ENCODE data around the gene ZFP30. TPM values are rescaled to one million over a fixed set of nuclear protein-coding genes. Genes with fewer than 3 reads are reported as not detected.

The ZFP30 gene
- total RNA-seq, 1 experiment from 2014 or later = 7.7 TPM

DNA sequence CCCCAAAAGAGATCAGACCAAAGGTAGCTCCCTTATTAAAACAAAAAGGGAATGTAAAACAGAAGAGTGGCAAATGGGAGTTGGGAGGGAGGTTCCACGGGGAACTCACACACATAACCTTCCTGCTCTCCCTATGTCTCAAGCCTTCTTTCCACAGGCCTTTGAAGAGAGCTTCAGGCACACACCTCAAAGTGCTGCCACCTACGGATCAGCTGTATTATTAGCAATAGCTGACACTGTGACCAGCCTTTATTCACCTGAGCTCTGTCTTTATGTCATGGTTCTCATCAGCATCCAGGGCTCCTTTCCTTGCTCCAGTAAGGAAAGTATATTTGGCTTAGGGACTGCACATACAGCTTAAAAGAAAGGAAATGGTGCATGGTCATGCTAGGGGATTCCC lies 71.9 kb downstream of the ZFP30 start (continued):
- TF ChIP-seq ZNF671 (CRISPR knock-in tag; IDR thresholded peaks at IDR 0.05) = no peak

DNA sequence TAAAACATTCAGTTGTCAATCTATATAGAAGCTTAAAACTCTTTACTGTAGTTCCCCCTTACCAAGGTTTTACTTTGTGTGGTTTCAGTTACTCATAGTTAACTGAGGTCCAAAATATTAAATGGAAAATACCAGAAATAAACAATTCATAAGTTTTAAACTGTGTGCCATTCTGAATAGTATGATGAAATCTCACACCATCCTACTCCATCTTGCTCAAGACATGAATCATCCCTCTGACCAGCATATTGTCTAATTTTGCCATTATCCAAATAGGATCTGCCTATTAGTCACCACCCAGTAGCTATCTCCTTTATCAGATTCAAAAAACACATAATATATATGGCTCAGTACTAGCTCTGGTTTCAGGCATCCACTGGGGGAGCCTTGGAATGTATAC lies 83.1 kb downstream of the ZFP30 start:
- no peaks in the 10 kb centered on the region for H3K27me3 Mint-ChIP-seq (ENCODE audit: low read depth)
- H3K36me3 Mint-ChIP-seq = peaks cover 40% of the 10 kb centered on the region
- POLR2A ChIA-PET = no interaction called here
- DNase-seq (ENCODE audit: low spot score) (no peak), ATAC-seq (no peak)
- H3K4me1 Mint-ChIP-seq = no peaks in the 10 kb centered on the region
- H3K9me3 Mint-ChIP-seq = peaks cover 39% of the 10 kb centered on the region
- no peak overlapping the region for H3K4me3 Mint-ChIP-seq
- TF ChIP-seq, protein P1, sequence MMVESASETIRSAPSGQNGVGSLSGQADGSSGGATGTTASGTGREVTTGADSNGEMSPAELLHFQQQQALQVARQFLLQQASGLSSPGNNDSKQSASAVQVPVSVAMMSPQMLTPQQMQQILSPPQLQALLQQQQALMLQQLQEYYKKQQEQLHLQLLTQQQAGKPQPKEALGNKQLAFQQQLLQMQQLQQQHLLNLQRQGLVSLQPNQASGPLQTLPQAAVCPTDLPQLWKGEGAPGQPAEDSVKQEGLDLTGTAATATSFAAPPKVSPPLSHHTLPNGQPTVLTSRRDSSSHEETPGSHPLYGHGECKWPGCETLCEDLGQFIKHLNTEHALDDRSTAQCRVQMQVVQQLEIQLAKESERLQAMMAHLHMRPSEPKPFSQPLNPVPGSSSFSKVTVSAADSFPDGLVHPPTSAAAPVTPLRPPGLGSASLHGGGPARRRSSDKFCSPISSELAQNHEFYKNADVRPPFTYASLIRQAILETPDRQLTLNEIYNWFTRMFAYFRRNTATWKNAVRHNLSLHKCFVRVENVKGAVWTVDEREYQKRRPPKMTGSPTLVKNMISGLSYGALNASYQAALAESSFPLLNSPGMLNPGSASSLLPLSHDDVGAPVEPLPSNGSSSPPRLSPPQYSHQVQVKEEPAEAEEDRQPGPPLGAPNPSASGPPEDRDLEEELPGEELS (CRISPR knock-in tag; IDR thresholded peaks at IDR 0.05) = no peak
- TF ChIP-seq, protein P2, sequence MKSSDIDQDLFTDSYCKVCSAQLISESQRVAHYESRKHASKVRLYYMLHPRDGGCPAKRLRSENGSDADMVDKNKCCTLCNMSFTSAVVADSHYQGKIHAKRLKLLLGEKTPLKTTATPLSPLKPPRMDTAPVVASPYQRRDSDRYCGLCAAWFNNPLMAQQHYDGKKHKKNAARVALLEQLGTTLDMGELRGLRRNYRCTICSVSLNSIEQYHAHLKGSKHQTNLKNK (CRISPR knock-in tag; IDR thresholded peaks at IDR 0.05) = no peak
- TF ChIP-seq KAT7 (CRISPR knock-in tag; IDR thresholded peaks at IDR 0.05; ENCODE audit: borderline replicate concordance) = no peak
- TF ChIP-seq, protein P3, sequence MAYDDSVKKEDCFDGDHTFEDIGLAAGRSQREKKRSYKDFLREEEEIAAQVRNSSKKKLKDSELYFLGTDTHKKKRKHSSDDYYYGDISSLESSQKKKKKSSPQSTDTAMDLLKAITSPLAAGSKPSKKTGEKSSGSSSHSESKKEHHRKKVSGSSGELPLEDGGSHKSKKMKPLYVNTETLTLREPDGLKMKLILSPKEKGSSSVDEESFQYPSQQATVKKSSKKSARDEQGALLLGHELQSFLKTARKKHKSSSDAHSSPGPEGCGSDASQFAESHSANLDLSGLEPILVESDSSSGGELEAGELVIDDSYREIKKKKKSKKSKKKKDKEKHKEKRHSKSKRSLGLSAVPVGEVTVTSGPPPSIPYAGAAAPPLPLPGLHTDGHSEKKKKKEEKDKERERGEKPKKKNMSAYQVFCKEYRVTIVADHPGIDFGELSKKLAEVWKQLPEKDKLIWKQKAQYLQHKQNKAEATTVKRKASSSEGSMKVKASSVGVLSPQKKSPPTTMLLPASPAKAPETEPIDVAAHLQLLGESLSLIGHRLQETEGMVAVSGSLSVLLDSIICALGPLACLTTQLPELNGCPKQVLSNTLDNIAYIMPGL (CRISPR knock-in tag; IDR thresholded peaks at IDR 0.05) = no peak
- no peak for TF ChIP-seq SP1 (CRISPR knock-in tag; conservative IDR thresholded peaks at IDR 0.05)
- no peak for TF ChIP-seq TP53 (CRISPR knock-in tag; IDR thresholded peaks at IDR 0.05)
- TF ChIP-seq, protein P4, sequence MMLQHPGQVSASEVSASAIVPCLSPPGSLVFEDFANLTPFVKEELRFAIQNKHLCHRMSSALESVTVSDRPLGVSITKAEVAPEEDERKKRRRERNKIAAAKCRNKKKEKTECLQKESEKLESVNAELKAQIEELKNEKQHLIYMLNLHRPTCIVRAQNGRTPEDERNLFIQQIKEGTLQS (CRISPR knock-in tag; conservative IDR thresholded peaks at IDR 0.05) = no peak
- TF ChIP-seq IRF2 (CRISPR knock-in tag; IDR thresholded peaks at IDR 0.05; ENCODE audit: borderline replicate concordance, low read depth) = no peak
- TF ChIP-seq FOXK1 (CRISPR knock-in tag; IDR thresholded peaks at IDR 0.05) = no peak
- CTCF ChIA-PET = no interaction called here
- H3K27ac Mint-ChIP-seq = no peak overlapping the region

DNA sequence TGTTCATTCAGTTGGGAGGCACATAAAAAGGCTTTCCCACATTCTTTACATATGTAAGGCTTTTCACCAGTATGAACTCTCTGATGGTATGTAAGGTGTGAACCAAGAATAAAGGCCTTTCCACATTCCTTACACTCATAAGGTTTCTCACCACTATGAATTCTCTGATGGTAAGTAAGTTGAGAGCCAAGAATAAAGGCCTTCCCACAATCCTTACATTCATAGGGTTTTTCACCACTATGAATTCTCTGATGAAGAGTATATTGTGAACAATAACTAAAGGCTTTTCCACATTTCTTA lies 89.9 kb downstream of the ZFP30 start:
- POLR2A ChIA-PET = no interaction called here
- no peak for ATAC-seq
- Mint-ChIP-seq H3K27me3 (ENCODE audit: low read depth) (peaks cover 7% of the 10 kb centered on the region; the same call in 1 of the 2 replicates), H3K36me3 (peaks cover 94% of the 10 kb centered on the region), H3K4me1 (no peaks in the 10 kb centered on the region), H3K4me3 (no peak overlapping the region), H3K27ac (no peak overlapping the region), H3K9me3 (peaks cover 94% of the 10 kb centered on the region)
- CTCF ChIA-PET = no interaction called here
- DNase-seq (ENCODE audit: low spot score) = no peak
- TF ChIP-seq, protein P5, sequence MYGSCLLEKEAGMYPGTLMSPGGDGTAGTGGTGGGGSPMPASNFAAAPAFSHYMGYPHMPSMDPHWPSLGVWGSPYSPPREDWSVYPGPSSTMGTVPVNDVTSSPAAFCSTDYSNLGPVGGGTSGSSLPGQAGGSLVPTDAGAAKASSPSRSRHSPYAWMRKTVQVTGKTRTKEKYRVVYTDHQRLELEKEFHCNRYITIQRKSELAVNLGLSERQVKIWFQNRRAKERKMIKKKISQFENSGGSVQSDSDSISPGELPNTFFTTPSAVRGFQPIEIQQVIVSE (CRISPR knock-in tag; IDR thresholded peaks at IDR 0.05; ENCODE audit: borderline replicate concordance) = no peak
- TF ChIP-seq ZNF416 (CRISPR knock-in tag; IDR thresholded peaks at IDR 0.05) (no peak), ETV6 (CRISPR knock-in tag; IDR thresholded peaks at IDR 0.05) (no peak), TEAD4 (CRISPR knock-in tag; IDR thresholded peaks at IDR 0.05) (no peak), NR2C2 (CRISPR knock-in tag; IDR thresholded peaks at IDR 0.05) (no peak), JUN (CRISPR knock-in tag; IDR thresholded peaks at IDR 0.05) (no peak), SMAD4 (CRISPR knock-in tag; IDR thresholded peaks at IDR 0.05) (no peak)
- TF ChIP-seq, protein P6, sequence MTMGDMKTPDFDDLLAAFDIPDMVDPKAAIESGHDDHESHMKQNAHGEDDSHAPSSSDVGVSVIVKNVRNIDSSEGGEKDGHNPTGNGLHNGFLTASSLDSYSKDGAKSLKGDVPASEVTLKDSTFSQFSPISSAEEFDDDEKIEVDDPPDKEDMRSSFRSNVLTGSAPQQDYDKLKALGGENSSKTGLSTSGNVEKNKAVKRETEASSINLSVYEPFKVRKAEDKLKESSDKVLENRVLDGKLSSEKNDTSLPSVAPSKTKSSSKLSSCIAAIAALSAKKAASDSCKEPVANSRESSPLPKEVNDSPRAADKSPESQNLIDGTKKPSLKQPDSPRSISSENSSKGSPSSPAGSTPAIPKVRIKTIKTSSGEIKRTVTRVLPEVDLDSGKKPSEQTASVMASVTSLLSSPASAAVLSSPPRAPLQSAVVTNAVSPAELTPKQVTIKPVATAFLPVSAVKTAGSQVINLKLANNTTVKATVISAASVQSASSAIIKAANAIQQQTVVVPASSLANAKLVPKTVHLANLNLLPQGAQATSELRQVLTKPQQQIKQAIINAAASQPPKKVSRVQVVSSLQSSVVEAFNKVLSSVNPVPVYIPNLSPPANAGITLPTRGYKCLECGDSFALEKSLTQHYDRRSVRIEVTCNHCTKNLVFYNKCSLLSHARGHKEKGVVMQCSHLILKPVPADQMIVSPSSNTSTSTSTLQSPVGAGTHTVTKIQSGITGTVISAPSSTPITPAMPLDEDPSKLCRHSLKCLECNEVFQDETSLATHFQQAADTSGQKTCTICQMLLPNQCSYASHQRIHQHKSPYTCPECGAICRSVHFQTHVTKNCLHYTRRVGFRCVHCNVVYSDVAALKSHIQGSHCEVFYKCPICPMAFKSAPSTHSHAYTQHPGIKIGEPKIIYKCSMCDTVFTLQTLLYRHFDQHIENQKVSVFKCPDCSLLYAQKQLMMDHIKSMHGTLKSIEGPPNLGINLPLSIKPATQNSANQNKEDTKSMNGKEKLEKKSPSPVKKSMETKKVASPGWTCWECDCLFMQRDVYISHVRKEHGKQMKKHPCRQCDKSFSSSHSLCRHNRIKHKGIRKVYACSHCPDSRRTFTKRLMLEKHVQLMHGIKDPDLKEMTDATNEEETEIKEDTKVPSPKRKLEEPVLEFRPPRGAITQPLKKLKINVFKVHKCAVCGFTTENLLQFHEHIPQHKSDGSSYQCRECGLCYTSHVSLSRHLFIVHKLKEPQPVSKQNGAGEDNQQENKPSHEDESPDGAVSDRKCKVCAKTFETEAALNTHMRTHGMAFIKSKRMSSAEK (CRISPR knock-in tag; IDR thresholded peaks at IDR 0.05; ENCODE audit: borderline replicate concordance) = no peak
- TF ChIP-seq, protein P7, sequence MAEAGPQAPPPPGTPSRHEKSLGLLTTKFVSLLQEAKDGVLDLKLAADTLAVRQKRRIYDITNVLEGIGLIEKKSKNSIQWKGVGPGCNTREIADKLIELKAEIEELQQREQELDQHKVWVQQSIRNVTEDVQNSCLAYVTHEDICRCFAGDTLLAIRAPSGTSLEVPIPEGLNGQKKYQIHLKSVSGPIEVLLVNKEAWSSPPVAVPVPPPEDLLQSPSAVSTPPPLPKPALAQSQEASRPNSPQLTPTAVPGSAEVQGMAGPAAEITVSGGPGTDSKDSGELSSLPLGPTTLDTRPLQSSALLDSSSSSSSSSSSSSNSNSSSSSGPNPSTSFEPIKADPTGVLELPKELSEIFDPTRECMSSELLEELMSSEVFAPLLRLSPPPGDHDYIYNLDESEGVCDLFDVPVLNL (CRISPR knock-in tag; IDR thresholded peaks at IDR 0.05; ENCODE audit: borderline replicate concordance, low read depth) = no peak
- TF ChIP-seq, protein P1 (CRISPR knock-in tag; IDR thresholded peaks at IDR 0.05) = no peak
- TF ChIP-seq, protein P4 (CRISPR knock-in tag; conservative IDR thresholded peaks at IDR 0.05) = no peak

Data from WTC11 (cell line).